HL-60 (cell line): ENCODE measurements around the gene NFYC.
"Not testable (repeated sequence)": the region's sequence is repeated elsewhere in the genome, so short reads cannot be mapped to it uniquely, and the experiment has no call there.

Source experiments
- DNase-seq, 2 experiments: peaks; one replicate each; pipeline ENCODE4 v3.0.0-alpha.2; 2010 to 2020; ENCODE audit warnings: low read depth in 1 of 2, low spot score in 1 of 2
- H3K27ac ChIP-seq: fragments of 250-450 bp; sonication (Bioruptor Pico); replicated peaks from 2 replicates; pipeline ENCODE4 v1.5.1; 2020; ENCODE audit warnings: mild to moderate bottlenecking, moderate library complexity
- H3K27me3 ChIP-seq: fragments of 250-450 bp; sonication (Bioruptor Pico); 2 replicates; pipeline ENCODE4 v1.5.1; 2021; ENCODE audit warnings: mild to moderate bottlenecking, moderate library complexity; ENCODE audit not compliant: insufficient read depth, poor library complexity, severe bottlenecking
- H3K4me3 ChIP-seq: replicated peaks from 2 replicates; pipeline ENCODE4 v1.5.1; 2011; ENCODE audit warnings: mild to moderate bottlenecking, control low read depth, low read length; ENCODE audit not compliant: insufficient read depth
- CTCF ChIP-seq: IDR thresholded peaks from one replicate; pipeline ENCODE4 v1.5.1; 2011; ENCODE audit warnings: low read length, control low read depth, inconsistent platforms; ENCODE audit not compliant: insufficient read depth
- GABPA ChIP-seq: IDR thresholded peaks from 2 replicates; pipeline ENCODE4 v1.6.1; 2012; ENCODE audit warnings: low read depth
- POLR2AphosphoS5 ChIP-seq: IDR thresholded peaks from 2 replicates; pipeline ENCODE4 v1.6.1; 2012; ENCODE audit warnings: low read depth
- REST ChIP-seq: IDR thresholded peaks from 2 replicates; pipeline ENCODE4 v1.6.1; 2012; ENCODE audit warnings: low read depth; ENCODE audit not compliant: insufficient replicate concordance
- SPI1 ChIP-seq: IDR thresholded peaks from 2 replicates; pipeline ENCODE4 v1.6.1; 2012; ENCODE audit warnings: low read depth, mild to moderate bottlenecking, borderline replicate concordance

NFYC gene

DNA sequence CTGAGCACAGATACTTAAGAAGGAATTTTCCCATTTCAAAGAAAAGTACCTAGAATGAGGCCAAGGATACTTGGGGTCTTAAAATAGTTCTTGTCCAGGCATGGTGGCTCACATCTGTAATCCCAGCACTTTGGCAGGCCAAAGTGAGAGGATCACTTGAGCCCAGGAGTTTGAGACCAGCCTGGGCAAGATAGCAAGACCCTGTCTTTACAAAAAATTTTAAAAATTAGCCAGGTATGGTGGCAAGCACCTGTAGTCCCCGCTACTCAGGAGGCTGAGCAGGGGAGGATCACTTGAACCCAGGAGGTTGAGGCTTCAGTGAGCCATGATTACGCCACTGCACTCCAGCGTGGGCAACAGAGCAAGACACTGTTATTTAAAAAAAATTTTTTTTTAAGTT lies 29.0 kb downstream of the NFYC start:
- Histone ChIP-seq H3K4me3 (no peak overlapping the region), H3K27ac (no peak overlapping the region), H3K27me3 (no peaks in the 10 kb centered on the region)
- no peak for DNase-seq
- TF ChIP-seq CTCF = no peak
- TF ChIP-seq REST = no peak
- no peak for TF ChIP-seq POLR2AphosphoS5

DNA sequence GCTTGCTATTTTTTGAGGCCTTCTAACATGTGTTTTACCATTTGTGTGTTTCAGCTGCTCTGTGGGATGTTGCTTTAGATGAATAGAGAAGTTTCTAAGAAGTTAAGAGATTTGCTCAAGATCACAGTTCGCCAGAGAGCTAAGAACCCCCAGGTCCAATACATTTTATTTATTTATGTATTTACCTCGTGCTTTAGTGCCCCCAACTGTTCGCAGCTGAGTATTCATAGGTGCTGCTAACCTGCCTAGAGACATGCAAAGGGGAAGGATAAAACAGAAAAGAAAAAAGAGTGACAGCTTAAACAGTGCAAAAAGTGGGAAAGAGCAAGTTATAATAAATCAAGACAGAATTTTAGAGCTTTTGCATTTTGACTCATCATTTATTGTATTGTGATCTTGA lies 31.1 kb downstream of the NFYC start:
- Histone ChIP-seq H3K27ac (no peak overlapping the region), H3K27me3 (no peaks in the 10 kb centered on the region), H3K4me3 (no peak overlapping the region)
- TF ChIP-seq POLR2AphosphoS5 = no peak
- no peak for TF ChIP-seq GABPA
- DNase-seq = no peak

DNA sequence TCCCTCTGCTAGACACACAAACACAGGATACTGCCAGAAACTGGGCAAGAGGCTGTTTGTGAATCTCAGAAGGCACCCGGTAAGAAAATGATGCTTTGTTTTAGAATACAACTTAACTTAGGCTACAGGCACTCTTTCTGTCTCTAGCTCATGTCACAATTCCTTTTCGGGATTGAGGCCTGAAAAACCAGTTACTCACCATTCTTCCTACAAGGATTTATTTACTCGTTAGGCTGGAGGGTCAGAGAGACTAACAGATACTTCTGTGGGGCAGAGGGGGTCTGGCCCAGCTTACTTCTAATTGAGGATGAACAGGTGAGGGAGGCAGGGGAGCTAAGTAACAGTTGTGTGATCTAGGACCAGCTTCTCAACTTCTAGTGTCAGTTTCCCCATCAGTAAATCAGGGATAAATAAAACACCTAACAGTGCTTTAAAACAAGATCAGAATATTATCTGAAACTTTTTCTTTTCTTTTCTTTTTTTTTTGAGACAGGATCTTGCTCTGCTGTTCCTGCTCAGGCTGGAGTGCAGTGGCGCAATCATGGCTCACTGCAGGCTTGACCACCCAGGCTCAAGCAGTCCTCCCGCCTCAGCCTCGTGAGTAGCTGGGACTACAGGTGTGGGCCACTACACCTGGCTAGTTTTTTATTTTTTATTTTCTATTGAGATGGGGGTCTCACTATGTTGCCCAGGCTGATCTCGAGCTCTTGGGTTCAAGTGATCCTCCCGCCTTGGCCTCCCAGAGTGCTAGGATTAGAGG lies 31.9 kb downstream of the NFYC start:
- no peak overlapping the region for H3K4me3 ChIP-seq
- H3K27ac ChIP-seq = no peak overlapping the region
- H3K27me3 ChIP-seq = no peaks in the 10 kb centered on the region
- no peak for TF ChIP-seq POLR2AphosphoS5
- DNase-seq = no peak

DNA sequence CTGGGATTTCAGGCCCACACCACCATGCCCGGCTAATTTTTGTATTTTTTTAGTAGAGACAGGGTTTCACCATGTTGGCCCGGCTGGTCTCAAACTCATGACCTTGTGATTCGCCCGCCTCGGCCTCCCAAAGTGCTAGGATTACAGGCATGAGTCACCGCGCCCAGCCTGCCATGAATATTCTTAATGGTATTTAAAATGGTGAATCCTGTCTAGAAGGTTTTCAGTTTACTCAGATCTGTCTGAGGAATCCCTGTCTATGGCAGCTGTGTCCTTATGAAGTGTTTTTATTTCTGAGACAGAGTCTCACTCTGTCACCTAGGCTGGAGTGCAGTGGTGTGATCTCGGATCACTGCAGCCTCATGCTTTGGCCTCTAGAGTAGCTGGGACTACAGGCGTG lies 36.2 kb downstream of the NFYC start:
- not testable (repeated sequence) for DNase-seq, H3K27ac ChIP-seq

DNA sequence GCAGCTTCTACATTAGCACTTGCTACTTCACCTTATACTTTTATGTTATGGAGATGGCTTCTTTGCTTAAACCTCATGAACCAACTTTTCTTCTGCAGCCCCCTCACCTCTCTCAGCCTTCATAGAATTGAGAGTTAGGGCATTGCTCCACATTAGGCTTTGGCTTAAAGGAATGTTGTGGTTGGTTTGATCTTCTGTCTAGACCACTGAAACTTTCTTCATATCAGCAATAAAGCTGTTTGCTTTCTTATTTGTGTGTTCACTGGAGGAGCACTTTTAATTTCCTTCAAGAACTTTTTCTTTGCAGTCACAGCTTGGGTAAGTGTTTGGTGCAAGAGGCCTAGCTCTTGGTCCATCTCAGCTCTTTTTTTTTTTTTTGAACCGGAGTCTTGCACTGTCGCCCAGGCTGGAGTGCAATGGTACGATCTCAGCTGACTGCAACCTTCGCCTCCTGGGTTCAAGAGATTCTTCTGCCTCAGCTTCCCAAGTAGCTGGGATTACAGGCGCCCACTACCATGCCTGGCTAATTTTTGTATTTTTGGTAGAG lies 37.9 kb downstream of the NFYC start:
- H3K4me3 ChIP-seq, H3K27ac ChIP-seq, H3K27me3 ChIP-seq, DNase-seq: not testable (repeated sequence)

More for the DNA sequence above, 36.2 kb downstream of the NFYC start:
- H3K27me3 ChIP-seq, H3K4me3 ChIP-seq: not testable (repeated sequence)

DNA sequence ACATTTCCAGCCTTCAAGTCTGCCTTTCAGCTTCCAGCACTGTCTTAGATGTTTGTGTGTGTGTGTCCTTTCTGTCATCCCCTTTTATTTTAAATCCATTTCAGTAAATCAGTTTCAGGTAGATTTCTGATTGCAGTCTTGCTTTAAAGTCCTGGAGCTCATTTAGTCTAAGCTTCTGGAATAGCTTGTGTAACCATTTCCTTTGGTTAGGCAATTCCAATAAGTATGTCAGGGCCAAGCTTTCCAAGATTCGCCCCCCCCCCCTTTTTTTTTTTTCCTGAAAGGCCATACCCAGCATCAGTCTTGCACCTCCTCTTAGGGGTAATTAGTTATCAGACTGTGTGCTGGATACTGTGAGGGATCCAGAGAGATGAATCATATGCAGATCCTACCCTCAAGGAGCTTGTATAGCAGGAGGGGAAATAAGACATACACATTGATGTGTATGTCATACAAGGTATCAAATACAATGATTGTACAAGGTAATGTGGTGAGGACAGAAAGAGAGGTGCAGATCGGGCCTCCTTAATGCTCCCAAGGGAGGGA lies 41.3 kb downstream of the NFYC start:
- no peak for TF ChIP-seq REST
- TF ChIP-seq CTCF = no peak
- TF ChIP-seq GABPA = no peak
- TF ChIP-seq POLR2AphosphoS5 = no peak
- TF ChIP-seq SPI1 = no peak
- Histone ChIP-seq H3K4me3 (no peak overlapping the region), H3K27me3 (no peaks in the 10 kb centered on the region), H3K27ac (no peak overlapping the region)
- DNase-seq = no peak
